Skeletal muscle cell (primary cell): ENCODE data around the gene VPS13D.

ENCODE experiments used
- DNase-seq: peaks from one replicate; pipeline ENCODE4 v3.0.0-alpha.2; 2010; ENCODE audit warnings: low read depth
- H3K4me3 ChIP-seq: 2 replicates; pipeline ENCODE4 v1.5.1; 2011; ENCODE audit warnings: low read depth, mild to moderate bottlenecking, control low read depth, low read length, moderate library complexity

The VPS13D gene

DNA sequence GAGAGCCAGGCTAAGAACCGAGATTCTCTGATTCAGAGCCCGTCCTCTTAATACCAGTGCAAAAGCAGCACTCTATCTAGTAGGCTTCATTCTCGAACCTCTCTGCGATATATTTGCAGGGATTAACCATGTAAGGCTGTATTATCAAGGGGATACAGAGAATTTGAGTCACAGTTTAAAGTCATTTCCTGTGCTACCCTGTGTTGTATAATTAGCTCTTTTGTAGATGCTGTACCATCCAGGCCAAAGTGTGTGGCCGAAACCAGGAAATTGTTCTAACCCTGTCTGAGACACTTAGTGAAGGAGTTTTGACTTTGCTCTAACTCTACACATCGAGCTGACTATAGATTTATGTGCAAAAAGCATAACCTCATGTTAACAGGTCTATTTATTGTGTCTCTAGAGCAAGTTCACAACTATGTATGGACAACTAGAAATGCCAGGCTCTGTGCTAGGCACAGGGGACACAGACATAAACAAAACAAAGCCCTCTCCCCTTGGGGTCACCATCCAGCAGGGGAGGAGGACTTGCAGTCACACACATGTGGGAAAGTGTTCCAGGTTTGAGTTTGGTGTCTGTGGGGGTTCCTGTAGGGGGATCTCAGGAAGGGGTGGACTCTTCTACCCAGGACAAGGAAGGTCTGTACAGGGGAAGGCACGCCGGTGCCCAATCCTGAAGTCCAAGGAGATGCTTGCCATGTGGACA lies 206.0 kb downstream of the VPS13D start:
- H3K4me3 ChIP-seq = no peak overlapping the region
- DNase-seq = no peak

DNA sequence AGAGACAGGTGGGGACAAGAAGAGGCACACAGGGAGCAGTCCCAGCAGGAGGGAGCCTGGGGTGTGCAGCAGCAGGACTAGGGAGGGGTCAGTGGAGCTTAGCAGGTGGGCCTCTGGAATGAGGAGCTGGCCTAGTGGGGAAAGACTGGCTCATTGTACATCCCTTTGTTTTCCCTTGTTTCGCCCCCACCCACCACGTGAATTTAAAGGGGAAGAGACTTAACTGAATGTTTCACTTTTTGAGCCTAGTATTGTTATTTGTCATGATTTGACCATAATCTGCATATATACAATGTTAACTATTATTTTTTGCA lies 206.5 kb downstream of the VPS13D start:
- H3K4me3 ChIP-seq = no peak overlapping the region
- no peak for DNase-seq

DNA sequence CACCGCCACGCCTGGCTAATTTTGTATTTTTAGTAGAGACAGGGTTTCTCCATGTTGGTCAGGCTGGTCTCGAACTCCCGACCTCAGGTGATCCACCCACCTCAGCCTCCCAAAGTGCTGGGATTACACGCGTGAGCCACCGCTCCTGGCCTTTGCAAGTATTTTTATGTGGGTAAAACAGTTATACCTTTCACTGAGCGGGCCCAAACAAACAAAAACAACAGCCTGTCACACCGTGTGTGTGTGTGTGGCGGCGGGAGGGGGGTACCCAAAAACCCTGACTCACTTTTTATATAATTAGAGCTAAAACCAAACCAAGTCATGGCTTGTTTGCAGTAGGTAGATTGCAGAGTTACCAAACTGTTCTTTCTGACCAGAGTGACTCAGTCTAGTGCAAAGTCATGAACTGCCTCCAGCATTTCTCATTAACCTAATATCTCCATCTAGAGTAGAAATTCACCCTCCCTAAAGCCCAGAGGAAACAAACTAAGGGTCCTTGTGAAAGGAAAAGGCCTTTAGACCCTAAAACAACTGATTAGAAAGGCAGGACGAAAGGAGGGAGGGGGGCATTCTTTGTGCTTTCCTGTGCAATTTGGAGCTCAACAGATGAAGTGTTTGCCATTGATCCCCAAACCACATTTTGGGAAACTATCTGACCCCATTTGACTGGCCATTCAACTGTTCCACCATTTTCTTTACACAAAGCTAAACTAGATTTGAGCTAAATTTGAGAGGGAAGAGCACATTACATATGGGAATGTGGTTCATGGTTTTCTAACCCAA lies 207.2 kb downstream of the VPS13D start:
- DNase-seq = no peak
- no peak overlapping the region for H3K4me3 ChIP-seq

DNA sequence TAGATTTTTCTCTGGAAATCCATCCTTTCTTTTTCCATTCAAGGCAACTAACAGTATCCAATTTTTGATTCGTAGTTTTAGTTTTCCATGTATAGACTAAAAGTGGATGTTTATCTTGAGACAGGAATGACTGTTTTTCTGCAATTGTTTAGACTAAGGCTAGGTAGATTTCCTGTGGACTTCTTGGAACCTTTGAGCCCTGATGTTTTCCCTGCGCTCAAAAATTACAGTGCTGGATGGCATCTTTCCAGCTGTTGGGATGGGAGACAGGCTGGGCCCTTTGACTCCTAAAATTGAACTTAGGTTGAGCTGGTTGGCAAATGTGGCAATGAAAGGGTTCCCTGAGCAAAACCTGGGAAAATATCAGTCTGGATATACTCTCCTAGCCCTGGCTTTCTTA lies 207.8 kb downstream of the VPS13D start:
- no peak for DNase-seq
- H3K4me3 ChIP-seq = no peak overlapping the region

DNA sequence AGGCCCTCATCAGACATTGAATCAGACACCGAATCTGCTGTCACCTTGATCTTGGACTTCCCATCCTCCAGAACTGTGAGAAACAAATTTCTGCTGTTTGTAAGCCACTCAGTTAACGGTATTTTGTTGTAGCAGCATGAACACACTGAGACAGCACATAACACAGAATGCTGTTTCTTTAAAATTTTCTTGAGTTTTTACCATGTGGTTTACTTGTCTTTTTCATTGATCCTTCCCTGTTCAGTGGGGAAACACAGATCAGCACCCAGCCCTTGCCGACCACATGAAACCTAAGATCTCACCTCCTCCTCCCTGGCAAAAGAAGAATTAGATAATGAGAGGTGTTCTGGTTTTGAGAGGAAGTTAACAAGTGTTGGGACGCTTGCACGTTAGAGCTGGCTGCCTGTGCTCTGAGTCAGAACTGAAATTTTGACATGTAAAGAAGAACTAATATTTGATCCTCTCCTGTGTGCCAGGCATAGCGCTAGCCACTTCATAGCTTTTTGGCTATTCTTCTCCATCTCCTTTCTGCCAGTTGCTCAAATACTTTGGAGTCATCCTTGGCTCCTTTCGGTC lies 208.6 kb downstream of the VPS13D start:
- no peak overlapping the region for H3K4me3 ChIP-seq
- DNase-seq = no peak

DNA sequence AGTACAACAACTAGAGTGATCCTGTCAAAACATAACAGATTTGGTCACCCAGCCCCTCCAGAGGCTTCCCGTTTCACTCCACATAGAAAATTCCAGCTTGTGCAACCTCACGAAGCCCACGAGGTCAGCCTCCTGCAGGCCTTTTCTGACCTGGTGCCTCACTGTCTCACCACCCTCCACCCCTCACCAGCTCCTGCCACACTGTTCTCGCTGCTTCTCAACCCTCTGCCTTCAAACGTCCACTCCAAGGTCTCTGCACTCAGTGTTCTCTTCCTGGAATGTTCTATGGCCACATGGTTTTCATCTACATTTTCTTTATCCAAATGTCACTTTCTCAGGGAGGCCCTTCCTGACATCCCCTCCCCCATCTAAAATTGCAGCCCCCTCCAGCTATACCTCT lies 209.2 kb downstream of the VPS13D start:
- no peak overlapping the region for H3K4me3 ChIP-seq
- DNase-seq = no peak

DNA sequence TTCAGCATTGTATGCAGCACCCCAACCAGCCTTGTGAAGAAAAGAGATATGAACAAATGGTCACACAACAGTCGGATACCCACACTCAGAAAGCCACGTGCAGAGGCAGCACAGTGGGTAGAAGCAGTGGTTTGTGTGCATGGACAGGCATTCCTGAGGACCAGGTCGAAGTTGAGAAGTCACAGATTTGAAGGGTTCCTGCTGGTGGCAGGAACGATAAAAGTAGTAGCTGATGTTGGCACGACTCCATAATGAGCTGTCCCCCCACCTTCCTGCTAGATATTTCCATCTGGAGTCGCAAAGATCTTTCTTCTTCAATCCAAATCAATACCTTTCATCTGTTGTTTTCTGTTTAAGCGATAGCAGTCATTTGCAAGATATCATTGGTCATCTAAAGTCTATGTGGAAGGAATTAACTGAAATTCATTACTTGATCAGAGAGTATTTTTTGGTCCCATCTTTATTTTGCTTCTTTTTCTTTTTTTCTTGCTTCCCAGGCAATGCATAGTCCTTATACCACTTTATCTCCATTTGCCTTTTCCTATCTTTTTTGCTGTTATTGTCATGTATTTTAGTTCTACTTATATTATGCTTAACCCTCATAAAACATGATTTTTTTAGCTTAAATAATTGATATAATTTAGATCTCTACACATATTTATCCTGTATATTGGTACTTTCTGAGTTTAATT lies 211.7 kb downstream of the VPS13D start:
- no peak overlapping the region for H3K4me3 ChIP-seq
- DNase-seq = no peak

DNA sequence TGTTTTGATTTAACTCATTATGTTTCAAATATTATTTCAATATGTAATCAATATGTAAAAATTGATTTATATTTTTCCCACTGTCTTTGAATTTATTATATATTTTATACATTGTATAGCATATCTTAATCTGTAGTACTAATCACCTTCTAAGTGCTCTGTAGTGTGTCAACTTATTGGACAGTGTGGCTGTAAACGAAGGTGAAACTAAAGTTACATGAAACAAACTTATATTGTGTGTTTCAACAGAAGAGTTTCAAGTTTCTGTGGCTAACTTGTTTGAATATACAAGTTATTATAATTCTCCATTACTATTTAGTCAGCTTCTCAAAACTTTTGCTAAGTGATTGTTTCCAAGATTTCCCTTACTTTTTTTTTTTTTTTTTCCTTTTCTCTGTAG lies 212.4 kb downstream of the VPS13D start:
- no peak for DNase-seq
- H3K4me3 ChIP-seq = no peak overlapping the region

DNA sequence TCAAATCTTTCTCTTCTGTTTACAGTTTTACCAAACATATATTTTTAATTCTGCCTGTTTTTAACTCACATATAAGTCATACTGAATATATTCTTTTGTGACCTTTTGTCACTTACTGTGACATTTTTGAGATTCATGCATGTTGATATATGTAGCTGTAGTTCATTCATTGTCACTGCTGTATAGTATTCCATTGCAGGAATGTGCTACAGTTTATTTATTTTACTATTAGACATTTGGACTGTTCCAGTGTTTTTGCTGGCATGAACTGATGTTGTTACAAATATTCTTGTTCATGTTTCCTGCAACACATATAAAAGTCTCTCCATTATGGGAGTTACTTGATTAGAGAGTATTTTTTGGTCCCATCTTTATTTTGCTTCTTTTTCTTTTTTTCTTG lies 213.3 kb downstream of the VPS13D start:
- no peak overlapping the region for H3K4me3 ChIP-seq
- no peak for DNase-seq

DNA sequence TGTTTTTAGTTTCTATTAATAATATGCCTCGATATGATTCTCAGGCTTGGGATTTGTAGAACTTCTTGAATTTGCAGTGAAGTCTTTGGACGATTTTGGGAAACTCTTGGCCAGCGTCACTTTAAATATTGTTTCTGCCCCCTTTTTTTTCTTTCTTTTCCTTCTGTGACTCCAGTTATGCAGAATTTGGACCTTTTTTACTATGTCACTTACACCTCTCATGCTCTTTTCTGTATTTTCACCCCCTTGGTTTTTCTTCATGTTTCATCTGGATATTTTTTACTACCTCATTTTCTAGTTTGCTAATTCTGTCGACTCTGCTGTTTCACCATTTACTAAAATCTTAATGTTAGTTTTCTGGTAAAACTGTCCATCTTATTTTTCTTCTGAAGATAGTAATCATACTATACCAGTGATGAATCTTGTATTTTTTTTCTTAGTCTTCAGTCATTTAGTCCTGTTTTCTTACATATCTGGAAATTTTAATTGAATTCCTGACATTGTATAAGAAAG lies 214.6 kb downstream of the VPS13D start:
- H3K4me3 ChIP-seq = no peak overlapping the region
- DNase-seq = no peak

DNA sequence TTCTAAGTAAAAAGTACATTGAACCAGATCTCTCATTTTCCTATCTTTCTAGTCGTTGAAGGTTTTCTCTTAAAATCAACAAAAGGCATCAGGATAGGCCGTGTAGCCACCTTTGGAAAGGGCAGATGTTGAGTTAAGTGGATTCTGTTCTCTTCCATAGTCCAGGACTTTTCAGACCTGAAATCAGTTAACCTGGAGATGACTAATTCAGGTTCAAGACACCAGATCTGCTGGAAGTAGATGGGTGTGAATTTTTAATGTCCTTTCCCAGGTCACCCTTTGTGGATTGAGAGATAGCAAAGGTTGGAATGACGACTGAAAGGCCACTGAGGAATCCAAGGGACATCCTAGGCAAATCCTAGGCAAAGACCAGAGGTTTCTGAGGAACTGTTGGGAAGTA lies 215.4 kb downstream of the VPS13D start:
- no peak overlapping the region for H3K4me3 ChIP-seq
- DNase-seq = no peak

DNA sequence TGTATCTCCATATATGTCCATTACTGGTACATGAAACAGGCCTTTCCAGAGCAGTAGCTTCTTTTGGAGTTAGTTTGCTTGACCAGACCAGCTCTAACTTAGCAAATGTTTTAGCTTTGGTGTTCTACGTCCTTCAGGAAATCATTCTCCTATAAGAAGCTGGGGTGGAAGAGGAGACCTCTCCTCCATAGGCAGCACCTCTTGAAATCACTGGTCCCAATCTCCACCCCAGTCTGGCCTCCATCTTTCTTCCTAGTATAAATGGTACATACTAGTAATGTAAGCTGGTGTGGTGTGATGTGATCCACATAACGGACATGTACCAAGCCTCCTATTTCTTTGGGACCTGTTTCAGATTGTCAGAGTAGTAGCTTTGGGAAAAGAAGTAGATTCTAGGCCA lies 216.8 kb downstream of the VPS13D start:
- H3K4me3 ChIP-seq = no peak overlapping the region
- DNase-seq = no peak

DNA sequence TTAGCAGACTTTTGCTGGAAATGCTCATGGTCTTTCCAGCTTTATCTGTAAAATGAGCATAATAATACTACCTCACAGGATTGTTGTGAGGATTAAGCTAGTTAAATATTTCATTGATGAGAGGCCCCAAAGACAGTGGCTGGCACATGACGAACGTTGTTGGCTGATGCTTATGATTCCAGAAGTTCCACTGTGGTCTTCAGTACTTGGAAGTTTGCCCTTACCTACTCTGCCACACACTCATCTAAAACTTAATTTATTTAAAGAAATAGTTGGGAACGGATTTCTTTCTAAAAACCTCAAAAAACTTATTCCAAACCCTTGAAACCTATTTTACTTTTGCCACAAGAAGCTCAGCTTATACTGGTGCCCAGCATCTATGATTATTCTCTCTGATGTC lies 217.5 kb downstream of the VPS13D start:
- no peak overlapping the region for H3K4me3 ChIP-seq
- no peak for DNase-seq

DNA sequence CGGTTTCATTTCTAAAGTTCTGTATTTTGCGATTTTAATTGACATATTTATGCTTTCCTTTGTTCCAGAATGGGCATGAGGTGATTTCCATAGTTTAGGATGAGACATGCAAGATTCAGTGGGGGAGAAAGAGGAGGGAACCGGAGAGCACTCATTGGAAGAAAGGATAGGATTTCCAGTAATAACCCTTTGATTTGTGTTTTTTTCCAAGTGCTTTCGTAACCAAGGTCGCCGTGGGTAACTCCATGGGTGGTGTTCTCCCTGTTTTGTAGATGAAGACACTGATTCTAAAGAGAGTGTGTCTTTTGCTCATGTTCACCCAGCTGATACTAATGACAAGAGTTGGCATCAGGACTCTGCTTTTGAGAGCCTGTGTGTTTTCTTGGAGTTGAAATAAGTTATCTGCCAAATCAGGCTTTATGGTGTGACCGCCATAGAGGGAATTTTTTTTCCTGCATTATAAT lies 218.1 kb downstream of the VPS13D start:
- DNase-seq = no peak
- H3K4me3 ChIP-seq = no peak overlapping the region

DNA sequence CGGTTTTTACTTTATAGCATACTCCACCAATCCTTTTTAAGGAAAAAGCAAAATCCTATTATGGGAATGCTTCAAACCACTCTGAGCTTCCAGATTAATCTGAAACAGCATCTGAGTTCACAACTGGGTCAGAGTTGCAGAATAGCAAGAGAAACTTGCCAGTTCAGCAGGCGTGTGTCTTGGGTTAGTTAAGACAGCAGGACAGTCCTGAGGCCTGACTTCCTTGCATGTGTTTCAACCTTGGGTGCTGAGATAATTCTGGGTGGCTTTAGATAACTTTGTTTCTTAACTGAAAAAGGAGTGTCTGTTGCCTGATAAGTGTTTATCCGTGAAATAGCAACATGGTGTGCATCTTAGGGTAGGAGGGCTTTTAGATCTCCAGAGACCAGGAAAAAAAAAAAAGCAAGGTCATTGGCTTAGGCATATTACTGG lies 218.9 kb downstream of the VPS13D start:
- no peak overlapping the region for H3K4me3 ChIP-seq
- no peak for DNase-seq

DNA sequence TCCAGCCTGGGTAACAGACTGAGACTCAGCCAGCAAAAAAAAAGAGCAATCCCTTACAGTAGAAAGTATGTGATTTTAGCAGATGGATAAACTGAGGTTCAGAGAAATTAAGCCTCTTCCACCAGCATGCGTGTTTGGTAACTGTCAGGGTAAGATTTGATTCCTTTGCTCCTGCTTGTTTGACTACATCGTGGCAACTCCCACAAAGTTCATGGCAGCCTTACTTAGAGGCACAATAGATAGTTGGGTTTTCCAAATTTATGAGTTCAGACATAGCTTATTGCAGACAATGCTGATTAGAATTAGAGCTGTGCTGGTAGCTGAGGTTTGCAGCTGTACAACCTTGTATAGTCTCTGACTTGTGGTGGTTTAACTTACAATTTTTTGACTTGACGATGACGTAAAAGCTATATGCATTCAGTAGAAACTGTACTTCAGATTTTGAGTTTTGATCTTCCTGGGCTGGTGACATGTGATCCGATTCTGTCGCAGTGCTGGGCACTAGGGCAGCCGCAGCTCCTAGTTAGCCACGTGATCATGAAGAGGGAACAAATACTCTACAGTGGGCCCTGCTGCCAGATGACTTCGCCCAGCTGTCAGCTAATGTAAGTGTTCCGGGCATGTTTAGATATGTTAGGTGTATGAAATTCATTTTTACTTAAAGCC lies 220.4 kb downstream of the VPS13D start:
- no peak overlapping the region for H3K4me3 ChIP-seq
- no peak for DNase-seq

DNA sequence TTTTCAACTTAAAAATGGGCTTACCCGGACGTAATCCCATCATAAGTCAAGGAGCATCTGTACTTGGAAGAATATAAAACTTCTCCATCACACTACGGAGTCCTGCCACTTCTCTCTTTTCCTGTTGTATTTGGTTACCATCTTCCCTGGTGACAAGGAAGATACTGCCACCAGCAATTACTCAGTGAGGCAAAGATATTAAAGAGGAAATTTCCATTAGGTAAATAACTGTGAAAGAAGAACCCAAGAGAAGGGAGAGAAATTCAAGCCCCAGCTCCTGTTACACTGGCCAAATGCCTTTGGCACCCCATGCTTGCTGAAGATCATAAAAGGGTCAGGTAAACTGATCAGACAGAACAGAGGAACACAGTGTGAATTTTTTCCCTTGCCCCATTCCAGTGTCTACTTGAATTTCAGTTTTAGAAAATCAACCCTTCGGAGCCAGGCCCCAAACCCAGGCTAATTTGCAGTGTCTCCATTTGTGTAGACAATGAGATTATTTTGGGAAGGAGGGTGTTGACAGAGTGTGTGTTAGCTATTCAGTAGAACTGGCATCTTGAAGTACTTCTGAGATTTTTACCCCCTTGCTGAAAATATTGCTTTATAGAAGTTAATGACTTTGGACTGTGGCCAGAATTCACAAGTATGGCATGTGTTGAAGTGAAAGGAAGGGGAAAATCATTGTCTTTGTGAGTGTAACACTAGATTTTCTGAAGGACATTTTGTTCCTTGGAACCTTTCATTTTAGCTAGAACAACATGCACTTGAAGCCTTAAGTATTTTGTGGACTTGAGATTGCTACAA lies 221.1 kb downstream of the VPS13D start:
- no peak for DNase-seq
- no peak overlapping the region for H3K4me3 ChIP-seq

DNA sequence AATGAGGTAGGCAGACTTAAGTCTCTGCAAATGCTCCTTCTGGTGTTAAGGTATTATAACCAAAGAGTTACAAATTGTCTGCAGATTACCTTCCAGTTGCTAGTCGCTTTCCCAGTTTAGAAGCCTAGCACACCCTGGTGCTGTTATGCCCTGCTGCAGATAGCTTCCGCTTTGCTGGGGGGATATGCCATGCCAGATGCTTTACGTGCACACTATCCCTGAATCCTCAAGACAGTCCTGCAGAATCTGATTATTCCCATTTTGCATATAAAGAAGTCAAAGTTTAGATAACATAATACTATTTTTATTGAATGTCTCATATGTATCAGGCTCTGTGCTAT lies 221.7 kb downstream of the VPS13D start:
- H3K4me3 ChIP-seq = no peak overlapping the region
- DNase-seq = no peak

DNA sequence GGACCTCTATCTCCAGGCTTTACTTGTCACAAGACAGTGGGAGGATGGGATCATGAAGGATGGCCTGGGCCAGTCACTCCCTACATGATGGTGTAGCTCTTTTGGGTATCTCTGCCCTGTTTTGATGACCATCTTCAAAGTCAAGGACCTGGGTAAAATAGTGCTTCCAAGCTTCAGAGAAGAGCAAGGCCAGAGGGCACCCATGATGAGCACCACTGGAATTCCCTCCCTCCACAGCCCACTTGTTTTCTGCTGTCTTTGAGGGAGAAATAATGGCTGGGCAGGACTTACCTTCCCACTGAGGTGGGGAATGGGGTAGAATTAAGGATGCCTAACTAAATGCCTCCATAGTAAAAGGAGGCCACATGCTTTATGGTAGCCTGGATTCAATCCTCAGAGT lies 222.4 kb downstream of the VPS13D start:
- DNase-seq = no peak
- H3K4me3 ChIP-seq = no peak overlapping the region
